Measurements from ENCODE around the gene GGCX.
"Not testable (repeated sequence)": the region's sequence is repeated elsewhere in the genome, so short reads cannot be mapped to it uniquely, and the experiment has no call there.

Gene GGCX

DNA sequence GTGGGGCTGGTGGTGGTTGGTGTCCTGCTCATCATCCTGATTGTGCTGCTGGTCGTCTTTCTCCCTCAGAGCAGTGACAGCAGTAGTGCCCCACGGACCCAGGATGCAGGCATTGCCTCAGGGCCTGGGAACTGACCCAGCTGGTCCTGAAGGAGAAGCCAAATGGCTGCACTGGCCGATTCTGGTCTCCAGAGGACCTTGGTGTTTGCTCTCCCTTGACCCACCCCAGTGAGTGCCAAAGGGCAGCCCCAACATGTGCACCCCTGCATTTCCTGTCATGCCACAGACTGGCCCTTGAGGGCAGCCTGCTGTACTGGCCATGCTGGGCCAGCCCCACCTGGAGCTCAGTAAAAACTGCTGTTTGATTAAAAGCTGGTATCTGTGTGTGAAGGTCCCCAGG lies 31.7 kb upstream of the GGCX start:
- no peak for DNase-seq

DNA sequence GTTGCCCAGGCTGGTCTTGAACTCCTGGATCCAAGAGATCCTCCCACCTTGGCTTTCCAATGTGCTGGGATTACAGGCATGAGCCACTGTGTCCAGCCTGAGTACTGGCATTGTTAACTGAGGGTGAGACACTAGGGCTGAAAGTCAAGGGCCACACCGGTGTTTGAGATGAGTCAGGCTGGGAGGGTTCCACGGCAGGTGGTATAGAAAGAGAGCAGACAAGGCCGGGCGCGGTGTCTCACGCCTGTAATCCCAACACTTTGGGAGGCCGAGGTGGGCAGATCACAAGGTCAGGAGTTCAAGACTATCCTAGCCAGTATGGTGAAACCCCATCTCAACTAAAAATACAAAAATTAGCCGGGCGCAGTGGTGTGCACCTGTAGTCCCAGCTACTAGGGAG lies 31.0 kb upstream of the GGCX start:
- DNase-seq, result not testable (repeated sequence)

DNA sequence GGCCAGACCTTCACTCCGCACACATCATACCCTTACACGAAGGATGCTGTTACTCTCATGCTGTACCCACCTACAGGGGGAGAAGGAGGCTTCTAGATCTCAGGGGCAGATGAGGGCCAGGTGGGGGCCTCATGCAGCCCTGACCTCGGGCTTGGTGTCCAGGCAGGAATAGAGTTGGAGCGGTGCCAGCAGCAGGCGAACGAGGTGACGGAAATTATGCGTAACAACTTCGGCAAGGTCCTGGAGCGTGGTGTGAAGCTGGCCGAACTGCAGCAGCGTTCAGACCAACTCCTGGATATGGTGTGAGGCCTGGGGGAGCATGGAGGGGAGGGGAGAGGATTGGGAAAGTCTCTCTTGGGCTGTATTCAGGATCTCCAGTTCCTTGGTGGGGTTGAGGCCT lies 30.3 kb upstream of the GGCX start:
- DNase-seq, result no peak

DNA sequence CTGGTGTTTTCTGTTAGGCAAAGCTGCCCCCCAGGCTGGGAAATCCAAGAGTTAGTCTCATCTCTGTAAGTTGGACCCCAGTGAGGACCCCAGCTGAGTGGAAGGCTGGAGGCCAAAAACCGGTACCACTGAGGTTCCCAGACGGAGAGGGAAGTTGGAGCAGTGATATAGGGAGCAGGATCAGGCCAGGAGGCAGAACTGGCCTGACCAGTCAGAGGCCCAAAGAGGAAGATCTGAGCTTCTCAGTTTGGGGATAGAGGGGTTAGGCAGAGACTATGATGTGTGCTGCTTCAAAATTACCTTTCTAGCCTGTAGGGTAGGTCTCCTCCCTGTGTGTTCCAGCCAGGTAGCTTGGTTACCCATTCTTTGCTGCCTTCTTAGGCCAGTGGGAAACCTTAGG lies 29.7 kb upstream of the GGCX start:
- DNase-seq, result no peak

DNA sequence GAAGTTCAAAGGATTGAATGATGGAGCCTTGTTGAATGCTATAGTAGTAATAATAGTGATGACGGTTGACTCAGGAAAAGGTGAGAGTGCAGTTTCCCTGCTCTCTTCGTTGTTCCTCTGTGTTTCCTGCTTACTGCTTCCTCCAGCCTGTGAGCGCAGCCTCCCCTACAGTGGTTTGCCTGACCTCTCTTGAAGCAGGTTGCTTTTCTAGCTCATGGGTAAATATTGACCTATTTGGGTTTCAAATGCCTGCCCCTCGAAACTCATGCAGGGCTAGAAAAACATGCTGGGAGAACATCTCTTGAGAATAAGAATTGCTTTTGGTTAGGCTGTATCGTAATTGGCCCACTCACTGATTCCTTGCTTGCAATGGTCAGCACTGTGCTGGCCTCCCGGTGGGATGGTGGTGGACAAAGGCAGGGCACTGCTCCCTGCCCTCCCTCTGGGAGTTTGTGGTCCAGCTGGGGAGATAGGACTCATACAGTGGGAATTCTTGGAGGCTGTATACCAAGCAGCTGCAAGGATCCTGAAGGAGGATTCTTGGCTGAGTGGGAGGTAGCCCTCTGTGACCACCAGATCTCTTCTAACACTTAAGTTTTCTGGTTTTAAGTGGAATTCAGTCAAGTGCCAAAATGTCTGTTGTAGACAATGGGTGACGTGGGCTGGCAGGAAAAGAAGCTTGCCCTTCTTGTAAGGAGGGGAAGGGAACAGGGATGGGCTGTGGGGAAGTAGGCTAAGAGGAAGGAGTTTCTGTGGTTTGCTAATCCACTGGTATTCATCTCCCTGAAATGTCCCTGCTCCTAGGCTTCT lies 28.9 kb upstream of the GGCX start:
- no peak for DNase-seq

DNA sequence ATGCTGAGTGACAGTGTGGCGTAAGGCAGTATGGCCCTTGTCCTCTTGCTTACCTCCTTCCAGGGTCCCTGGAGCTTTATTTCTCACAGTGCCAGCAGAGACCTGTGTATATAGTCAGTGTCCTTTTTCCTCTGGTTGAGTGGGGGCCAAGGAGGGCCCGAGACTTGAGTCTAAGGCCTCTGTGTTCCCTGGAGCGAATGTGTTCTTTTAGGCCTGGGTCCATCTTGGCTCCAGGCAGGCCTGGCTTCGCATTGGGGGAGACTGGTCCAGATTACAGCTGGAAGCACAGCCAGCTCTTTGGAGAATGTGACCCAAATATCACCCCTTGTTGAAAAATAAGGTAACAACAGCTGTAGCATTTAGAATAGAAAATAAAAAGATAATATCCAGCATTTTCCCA lies 27.9 kb upstream of the GGCX start:
- no peak for DNase-seq

DNA sequence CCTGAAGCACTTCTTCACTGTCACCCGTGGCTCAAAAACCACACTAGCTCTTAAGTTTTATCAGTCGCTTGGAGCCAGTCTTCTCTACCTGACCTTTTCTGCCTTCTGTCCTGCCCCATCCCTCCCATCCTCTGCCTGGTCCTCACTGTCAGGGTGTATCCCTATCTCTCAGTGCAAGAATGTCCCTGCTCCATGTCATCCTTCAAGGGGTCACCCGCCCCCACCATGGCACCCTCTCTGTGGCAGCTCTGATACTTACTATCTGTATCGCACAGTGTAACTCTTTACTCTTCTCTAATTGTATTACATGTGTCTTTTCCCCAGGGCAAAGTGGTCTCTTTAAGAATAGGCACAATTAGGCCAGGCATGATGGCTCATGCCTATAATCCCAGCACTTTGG lies 27.4 kb upstream of the GGCX start:
- no peak for DNase-seq

DNA sequence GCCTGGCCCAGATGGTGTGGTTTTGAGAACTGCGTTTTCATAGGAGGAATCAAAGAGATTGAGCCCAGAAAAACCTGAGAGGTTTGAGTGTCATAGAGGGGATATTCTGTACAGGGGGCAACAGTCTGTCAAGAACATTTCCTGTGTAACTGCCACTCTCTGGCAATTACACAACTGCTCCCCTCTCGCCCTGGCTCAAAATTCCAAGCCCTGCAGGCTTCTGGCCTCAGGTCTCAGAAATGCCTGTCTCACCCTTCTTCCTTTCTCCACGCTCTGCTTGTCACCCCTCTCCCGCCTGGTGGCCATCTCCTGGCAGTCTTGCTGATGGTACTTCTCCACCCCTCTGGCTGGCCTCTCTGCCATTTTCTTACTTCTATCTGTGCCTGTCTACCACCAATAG lies 26.9 kb upstream of the GGCX start:
- no peak for DNase-seq

DNA sequence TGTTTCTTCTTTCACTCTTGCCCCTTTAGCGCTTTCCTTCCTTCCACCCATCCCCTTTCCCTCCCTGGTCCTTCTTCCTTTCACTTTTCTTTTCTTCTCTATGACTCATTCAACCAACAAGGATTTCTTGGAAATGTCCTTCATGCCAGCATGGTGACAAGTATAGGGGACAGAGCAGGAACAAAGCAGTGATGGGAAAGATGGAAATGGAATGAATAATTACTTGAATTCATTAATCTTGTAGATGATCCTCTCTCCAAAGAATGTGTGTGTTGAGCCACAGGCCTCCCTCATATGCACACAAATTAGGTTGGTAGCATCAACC lies 24.4 kb upstream of the GGCX start:
- DNase-seq, result no peak

DNA sequence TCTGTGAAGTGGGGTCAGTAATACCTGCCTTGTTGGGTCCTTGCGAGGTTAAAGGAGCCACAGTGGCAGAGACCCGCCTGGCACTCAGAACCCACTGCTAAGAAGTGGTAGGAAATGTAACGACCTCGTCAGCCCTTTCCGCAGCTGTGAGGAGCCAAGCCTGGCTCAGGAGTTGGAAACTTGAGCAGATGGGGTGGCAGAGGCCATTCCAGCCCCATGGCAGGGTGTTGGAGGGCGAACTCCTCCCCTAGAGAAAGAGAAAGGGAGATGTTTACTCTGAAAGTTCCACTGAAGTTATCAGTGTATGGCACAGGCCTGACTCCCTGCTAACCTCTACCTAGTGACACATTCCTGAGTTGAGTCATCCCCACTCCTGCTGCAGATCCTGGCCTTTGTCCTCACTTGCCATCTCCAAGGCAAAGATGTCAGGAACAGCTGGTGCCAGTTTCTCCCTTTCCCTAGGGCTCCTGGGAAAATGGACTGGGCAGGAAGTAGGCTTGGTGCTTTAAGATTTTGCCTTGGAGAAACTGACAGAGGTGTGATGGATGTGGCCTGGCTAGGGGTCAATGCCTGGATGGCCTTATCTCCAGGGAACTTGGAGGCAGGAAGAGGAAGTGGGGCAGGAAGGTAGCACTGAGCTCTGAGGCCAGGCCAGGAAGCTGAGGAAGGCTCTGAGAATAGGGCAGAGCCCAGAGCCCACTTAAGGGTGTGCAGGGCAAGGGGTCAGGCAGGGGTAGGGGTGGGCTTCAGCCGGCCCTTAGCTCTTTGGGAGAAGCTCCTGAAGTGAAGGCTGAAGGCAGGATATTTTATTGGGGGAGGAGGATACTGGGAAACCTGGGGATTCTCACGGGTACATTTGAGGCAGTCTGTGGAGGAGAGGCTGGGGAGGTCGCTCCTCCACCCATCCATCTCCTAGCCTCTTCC lies 23.8 kb upstream of the GGCX start:
- DNase-seq, result peak; percentile 46

DNA sequence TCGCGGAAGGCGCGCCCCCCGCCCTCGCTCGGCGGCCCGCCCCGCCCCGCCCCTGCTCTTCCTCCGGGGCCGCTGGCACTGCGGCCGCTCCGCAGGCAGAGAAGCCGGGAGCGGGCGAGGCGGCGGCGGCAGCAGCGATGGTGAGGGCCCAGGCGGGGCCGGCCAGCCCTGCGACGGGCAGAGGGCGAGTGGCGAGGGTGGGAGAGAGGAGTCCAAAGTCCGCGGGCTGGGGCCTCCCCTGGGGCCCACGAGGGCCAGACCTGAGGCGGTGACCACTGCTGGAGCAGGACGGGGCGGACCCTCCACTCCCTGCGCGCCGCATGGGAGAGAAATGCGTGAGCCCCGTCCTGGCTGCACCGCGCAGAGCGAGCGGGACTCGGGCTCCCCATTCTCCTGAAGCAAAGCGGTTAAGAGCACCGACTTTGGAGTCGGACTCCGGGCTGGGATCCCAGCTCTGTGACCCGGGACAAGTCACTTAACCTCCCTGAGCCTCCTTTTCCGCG lies 23.1 kb upstream of the GGCX start, which contains the start of gene VAMP5:
Gene VAMP5 (plus strand): TSS at position 78 of the 503 bp plus-strand sequence. CDS start 60 bp downstream, at position 138.
- DNase-seq, result peak; percentile 31

DNA sequence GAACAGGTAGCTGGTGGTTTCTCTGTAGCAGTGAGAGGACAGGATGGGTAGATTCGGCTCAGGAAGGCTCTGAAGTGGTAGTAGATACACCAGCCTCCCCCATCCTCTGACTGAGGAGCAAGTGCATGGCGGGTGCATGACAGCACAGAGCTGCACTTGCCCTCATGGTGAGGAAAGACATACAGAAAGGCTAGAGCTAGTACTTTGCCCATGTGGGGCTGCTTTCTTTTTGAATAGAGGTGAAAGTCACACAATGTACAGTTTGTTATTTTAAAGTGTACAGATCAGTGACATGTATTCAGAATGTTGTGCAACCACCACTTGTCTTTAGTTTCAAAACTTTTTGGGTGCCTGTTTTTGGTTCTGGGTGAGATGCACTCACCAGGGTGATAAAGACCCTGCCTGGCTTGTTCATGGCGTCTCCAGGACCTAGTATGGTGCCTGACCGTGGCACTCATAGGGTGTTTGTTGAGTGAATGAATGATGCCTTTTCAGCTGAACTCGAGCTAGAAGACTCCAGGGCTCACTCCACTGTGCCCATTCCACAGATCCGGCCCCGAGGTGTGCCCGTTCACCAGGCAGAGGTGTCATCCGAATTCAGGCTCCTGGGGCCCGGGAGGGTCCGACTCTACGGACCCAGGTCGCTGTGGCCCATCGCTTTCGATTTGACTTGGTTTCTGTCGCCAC lies 22.5 kb upstream of the GGCX start:
- DNase-seq, result peak; percentile 42

DNA sequence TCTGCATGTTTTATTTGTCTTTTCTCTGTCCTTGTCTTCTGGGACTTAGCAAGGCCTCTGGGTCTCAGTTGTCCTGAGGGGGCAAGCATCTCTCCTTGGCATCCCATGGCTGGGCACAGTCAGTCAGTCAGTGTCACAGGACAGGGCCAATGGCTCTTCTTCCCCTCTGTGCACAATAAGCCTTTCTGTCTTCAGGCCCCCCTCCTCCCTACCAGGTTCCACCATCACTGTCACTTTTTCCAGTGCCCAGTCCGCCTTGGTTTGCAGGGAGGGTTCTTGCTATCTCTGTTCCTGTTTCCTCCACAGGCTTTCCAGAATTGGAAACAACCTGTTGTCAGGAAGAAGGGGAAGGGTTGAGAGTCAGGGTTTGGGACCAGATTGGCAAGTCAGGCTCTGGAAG lies 21.2 kb upstream of the GGCX start:
- DNase-seq, result no peak

DNA sequence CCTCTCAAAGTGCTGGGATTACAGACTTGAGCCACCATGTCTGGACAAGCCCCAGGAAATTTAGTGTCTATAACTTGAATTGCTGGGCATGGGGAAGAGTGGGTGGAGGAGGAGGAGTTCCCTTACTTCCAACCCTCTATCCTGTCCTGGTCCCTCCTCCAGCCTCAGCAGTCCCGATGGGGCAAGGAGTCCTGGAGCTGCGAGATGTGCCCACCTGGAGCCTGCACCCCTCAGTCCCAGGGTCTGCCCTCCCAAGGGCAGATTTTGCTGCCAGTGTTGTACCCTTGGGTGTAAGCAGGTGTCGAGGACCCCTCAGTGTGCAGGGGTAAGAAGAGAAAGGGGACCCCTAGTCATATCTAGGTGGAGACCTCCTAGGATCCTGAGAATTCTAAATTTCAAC lies 18.9 kb upstream of the GGCX start:
- DNase-seq, result no peak

DNA sequence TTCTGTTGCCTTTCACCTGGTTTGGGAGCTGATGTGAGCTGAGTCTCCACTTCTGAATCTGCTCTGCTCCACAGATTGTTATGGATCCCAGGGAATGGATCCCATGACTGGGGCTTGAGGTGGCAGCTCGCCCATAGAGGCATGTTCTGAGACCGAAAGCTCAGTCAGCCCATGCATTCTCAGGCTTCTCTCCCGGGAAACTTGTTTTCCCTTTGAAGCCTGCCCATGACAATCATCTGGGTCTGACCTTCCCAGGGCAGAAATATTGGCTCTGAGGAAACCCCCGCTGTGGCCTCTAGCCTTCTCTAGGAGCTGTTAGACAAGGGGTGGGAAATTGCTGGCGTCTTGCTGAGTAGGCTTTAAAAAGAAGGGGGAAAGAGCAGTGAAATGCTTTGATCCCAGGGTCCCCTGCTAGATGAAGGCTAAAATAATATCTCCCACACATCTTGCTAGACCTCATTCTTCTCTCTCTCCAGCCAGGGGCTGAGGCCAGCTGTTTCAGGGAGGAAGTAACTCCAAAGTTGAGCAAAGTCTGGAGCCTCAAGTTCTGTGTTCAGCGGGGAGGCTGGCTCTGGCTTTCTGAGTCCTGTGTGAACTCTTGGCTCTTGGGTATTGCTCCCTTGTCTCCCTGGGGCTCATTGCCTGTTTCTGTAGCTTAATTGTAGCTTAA lies 18.1 kb upstream of the GGCX start:
- DNase-seq, result no peak

DNA sequence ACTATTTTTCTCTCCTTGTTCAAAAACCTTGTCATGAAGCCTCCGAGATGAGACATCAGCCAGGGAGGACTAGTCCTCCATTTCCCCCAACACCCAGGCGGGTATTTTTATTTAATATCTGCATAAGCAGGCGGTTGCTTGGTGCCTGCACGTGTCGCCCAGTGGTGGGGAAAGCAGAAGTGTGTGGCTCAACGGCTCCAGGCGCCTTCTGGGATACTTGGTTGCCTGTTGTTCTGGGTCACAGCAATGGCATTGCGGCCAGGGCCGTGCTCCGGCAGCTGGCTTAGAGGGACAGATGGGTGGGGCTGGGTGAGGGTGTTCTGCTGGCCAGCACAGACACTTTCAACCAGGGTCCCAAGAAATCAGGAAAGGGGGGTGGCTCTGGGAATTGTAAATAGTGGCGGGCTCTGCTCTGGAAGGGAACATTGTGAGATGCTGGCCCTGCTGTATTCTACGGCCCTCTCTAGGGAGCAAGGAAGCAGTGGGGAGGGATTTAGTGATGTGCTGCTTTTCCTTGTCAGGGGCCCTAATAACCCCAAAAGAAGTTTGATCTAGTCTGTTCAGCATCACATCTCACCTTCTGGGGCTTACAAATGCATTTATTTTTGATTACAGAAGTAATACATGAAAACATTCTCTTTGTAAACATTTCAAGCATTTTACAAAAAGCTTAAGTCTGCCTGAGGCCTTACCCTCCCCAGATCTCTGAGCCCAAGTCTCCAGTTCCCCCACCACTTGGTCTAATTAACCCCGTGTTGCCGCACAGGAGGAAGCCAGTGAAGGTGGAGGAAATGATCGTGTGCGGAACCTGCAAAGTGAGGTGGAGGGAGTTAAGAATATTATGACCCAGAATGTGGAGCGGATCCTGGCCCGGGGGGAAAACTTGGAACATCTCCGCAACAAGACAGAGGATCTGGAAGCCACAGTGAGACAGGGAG lies 17.2 kb upstream of the GGCX start:
- DNase-seq, result peak; percentile 37

DNA sequence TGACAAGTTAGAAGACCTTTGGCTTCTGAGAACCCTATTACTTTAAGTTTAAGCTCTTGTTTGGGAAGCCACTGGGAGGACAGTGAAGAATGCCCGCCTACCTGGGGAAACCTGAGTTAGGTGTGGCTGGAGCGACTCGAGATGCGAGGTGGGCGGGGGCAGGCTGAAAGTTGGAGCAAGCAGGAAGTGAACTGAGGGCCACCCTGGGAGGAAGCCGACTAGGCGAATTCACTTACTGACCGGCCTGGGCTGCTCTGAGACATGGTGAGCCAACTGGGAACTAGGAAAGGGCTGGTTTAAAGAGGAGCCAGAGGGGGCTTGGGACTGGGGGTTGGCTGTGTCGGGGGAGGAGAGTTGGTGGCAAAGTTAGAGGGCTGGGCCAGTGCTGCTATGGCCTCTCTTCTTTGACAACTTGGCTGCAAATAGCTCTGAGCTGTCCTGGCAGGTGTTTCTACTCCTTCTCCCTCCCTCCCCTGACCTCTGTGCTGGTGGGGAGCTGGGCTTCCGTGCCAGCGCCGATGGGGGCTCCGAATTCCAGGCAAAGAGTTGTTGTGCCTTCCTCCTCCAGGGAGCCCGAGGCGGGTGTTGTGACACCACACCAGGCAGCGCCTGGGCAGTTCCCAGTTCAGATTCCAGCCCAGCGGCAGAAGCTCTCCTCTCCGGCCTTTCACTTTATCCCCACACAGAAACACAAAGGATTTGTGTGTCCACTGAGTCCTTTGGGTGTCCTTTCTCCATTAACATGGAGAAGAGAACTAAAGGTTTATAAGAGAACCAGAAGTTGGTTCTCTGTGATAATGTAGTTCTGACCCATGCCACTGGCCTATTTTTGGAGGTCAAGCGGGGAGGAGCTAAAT lies 16.3 kb upstream of the GGCX start, which contains the start of gene VAMP8:
Gene VAMP8 (plus strand): TSS at position 201 of the 857 bp plus-strand sequence. CDS start 61 bp downstream, at position 262.
- peak; percentile 78 for DNase-seq

DNA sequence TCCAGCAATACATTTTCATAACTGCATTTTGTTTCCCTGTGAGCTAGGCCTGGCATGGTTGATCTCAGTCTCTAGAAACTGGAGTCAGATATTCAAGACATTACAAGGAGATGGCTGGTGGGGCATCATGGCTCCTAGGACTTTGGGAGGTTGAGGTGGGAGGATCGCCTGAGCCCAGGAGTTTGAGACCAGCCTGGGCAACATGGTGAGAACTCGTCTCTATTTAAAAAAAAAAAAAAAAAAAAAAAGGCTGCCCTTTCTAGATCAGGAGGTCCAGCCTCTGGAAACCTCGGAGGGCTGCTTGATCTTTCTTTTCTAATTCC lies 15.7 kb upstream of the GGCX start:
- DNase-seq, result no peak

DNA sequence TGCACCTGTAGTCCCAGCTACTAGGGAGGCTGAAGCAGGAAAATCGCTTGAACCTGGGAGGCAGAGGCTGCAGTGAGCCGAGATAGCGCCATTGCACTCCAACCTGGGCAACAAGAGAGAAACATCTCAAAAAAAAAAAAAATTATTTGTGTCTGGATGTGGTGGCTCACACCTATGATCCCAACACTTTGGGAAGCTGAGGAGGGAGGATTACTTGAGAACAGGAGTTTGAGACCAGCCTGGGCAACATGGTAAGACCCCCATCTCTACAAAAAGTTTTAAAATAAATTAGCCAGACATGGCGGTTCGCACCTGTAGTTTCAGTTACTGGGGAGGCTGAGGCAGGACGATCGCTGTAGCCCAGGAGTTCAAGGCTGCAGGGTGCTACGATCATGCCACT lies 14.4 kb upstream of the GGCX start:
- DNase-seq, result no peak

DNA sequence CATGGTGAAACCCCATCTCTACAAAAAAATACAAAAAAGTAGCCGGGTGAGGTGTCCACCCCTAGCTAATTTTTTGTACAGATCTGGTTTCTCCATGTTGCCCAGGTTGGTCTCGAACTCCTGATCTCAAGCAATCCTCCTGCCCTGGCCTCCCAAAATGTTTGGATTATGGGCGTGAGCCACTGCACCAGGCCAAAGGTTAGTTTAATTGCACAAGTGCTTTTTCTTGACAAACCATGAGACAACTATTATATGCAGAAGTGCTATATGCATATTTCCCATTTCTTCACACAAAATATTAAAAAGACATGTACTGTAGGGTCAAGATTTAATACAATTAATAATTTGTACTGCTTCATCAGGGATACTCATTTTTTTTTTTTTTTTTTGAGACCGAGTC lies 5.0 kb upstream of the GGCX start:
- DNase-seq, result no peak

DNA sequence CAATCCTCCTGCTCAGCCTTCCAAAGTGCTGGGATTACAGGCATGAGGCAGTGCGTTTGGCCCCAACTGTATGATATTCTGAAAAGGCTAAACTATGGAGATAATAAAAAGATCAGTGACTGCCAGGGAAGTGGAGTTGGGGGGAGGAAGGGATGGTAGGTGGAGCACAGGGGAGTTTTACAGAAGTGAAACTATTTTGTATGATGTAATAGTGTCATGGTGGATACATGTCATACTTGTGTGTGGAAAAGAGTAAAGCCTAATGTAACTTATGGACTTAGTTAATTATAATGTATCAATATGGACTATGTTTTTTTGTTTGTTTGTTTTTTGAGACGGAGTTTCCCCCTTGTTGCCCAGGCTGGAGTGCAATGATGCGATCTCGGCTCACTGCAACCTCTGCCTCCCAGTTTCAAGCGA lies 2.9 kb upstream of the GGCX start:
- no peak for DNase-seq

Data from activated CD4-positive, alpha-beta T cell treated with anti-CD3 and anti-CD28 coated beads for 48 hours (primary cell).